ENCODE results near the gene C19orf67. TPM values are rescaled to one million over a fixed set of nuclear protein-coding genes. Genes with fewer than 3 reads are reported as not detected.

The C19orf67 gene
- total RNA-seq, 2 donors from 2014 or later, result not detected

DNA sequence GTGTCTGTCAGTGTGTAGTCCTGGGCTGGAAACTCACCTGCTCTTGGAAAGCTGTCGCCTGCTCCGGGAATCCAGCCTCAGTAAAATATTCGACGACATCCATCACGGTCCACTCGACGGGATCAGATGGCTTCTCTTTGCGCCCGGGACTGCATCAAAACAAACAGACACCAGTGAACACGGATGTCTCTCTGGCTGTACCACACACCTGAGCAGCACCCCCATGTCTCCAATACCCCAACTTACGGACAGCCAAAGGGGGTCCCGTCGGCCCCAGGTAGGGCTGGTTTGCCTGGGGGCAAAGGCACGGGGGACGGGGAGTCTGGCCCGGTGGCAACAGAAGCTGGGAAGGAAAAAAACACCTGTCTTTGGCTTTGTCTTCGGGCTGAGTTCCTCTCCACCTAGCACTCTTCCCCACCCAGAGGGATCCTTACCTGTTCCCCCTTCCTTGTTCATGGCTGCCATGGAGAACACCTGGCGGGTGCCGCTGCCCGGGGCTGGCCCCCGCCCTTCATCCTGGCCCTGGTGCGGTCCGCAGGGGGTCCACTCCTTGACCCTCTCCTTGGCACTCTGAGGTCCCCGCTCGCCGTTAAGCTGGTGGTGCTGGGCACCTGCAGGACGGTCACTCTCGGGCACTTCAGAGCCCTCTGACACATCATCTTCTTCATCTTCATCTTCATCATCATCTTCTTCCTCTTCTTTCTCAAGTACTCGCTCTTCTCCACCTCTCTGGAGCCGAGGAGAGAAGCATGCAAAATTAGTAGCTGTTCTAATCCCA lies 3.2 kb upstream of the C19orf67 start:
- Histone ChIP-seq H3K27ac (peak overlapping the region in 2 of 4 donors; percentile 25 to 60), H3K4me1 (peaks cover 28% of the 10 kb centered on the region), H3K36me3 (replicated peaks in 1 of 2; ENCODE audit: insufficient read depth in 1 of 2, low read depth in 2 of 2) (no peaks in the 10 kb centered on the region), H3K27me3 (no peaks in the 10 kb centered on the region), H3K4me3 (no peak overlapping the region), H3K9me3 (no peaks in the 10 kb centered on the region)
- intact Hi-C loops (cut with DNase I), result loop anchor here (10.0 kb wide), 1 partner anchor 46 kb away; the partner anchor contains the start of gene ASF1B
- DNase-seq (no peak), ATAC-seq (no peak)
- 88 to 90% methylated on average over 28 of the region's 30 CpGs for WGBS, 2 donors
- no peak for TF ChIP-seq POLR2A (IDR thresholded peaks at IDR 0.05)
- TF ChIP-seq, protein P1, sequence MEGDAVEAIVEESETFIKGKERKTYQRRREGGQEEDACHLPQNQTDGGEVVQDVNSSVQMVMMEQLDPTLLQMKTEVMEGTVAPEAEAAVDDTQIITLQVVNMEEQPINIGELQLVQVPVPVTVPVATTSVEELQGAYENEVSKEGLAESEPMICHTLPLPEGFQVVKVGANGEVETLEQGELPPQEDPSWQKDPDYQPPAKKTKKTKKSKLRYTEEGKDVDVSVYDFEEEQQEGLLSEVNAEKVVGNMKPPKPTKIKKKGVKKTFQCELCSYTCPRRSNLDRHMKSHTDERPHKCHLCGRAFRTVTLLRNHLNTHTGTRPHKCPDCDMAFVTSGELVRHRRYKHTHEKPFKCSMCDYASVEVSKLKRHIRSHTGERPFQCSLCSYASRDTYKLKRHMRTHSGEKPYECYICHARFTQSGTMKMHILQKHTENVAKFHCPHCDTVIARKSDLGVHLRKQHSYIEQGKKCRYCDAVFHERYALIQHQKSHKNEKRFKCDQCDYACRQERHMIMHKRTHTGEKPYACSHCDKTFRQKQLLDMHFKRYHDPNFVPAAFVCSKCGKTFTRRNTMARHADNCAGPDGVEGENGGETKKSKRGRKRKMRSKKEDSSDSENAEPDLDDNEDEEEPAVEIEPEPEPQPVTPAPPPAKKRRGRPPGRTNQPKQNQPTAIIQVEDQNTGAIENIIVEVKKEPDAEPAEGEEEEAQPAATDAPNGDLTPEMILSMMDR (IDR thresholded peaks at IDR 0.05), result no peak

DNA sequence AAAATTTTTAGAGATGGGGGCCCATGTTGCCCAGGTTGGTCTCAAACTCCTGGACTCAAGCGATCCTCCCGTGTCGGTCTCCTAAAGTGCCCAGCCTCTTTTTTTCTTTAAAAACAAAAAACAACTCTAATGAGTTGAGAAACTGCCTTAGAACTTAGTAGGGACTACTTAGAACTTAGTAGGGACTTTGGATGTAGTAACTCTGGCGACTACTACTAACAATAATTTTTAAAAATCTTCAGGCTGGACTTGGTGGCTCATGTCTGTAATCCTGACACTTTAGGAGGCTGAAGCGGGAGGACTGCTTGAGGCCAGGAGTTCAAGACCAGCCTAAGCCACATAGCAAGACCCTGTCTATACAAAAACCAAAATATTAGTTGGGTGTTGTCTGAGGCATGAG lies 515 bp upstream of the C19orf67 start:
- no peak for ATAC-seq
- DNase-seq, result no peak
- Histone ChIP-seq H3K27me3 (no peaks in the 10 kb centered on the region), H3K36me3 (replicated peaks in 1 of 2; ENCODE audit: insufficient read depth in 1 of 2, low read depth in 2 of 2) (no peaks in the 10 kb centered on the region), H3K27ac (no peak overlapping the region), H3K4me1 (peaks cover 35% of the 10 kb centered on the region), H3K9me3 (no peaks in the 10 kb centered on the region), H3K4me3 (no peak overlapping the region)
- TF ChIP-seq, protein P1 (IDR thresholded peaks at IDR 0.05), result no peak
- no peak for TF ChIP-seq POLR2A (IDR thresholded peaks at IDR 0.05)
- 84 to 85% methylated on average over 5 of the region's 5 CpGs for WGBS, 2 donors
- intact Hi-C loops (cut with DNase I), result loop anchor here (10.0 kb wide), 1 partner anchor 49 kb away; the partner anchor contains the start of gene ASF1B

- Histone ChIP-seq H3K9me3 (no peaks in the 10 kb centered on the region), H3K4me3 (peak overlapping the region in 1 of 2 donors; percentile 70), H3K4me1 (peaks cover 34% of the 10 kb centered on the region), H3K27ac (peak overlapping the region in 3 of 4 donors; percentile 92 to 96 (median 94)), H3K27me3 (no peaks in the 10 kb centered on the region), H3K36me3 (replicated peaks in 1 of 2; ENCODE audit: insufficient read depth in 1 of 2, low read depth in 2 of 2) (no peaks in the 10 kb centered on the region)
- 0 to 25% methylated on average over 1 of the region's 1 CpG for WGBS, 2 donors
- no peak for ATAC-seq
- intact Hi-C loops (cut with DNase I), result loop anchor here (10.0 kb wide), 1 partner anchor 52 kb away; the partner anchor contains the start of gene ASF1B
- TF ChIP-seq, protein P1 (IDR thresholded peaks at IDR 0.05), result no peak
- no peak for TF ChIP-seq POLR2A (IDR thresholded peaks at IDR 0.05)
- DNase-seq, result no peak
Observed at GRCh38 chr19:14082675-14082960, 3.0 kb downstream of the C19orf67 start.

DNA sequence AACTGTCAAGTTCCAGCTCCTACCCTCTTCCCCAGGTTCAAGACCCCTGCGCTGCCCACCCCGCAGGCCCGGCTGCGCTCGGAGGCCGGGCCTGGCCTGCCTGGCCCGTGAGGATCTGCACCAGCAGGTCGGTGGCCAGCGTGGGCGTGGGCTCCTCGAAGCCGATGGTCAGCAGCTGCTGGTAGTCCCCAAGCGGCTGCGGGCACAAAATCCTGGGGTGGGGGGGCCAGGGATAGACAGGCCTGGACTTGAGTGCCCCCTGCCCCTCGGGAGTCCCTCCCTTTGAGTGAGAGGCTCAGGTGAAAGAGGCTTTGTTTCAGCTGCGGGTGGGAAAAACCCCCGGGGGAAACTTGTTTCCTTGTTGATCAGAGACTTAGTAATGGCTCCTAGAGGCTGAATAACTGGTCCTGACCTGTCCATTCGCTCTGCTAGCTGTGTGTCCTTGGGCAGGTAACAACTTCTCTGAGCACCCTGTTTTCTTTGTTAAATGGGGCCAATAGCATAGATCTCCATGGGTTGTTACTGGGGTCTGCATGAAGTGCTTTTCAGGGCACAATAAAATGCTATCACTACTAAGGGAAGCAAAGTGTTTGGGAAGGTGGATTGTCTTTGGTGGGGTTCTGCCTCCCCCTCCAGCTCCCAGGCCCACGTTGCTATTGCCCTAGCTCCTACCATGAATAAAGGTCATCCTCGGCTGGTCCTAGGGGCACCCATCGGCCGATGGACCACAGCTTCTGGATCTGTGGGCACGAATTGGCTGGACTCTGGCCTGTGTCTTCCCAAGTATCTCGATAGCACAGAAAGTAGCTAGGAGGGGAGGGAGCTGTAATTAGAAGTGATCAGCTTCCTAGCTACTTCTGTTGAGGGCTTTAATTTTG lies 3.5 kb downstream of the C19orf67 start:
- Histone ChIP-seq H3K4me1 (peaks cover 34% of the 10 kb centered on the region), H3K4me3 (peak overlapping the region; percentile 63 to 70), H3K36me3 (replicated peaks in 1 of 2; ENCODE audit: insufficient read depth in 1 of 2, low read depth in 2 of 2) (no peaks in the 10 kb centered on the region), H3K27me3 (no peaks in the 10 kb centered on the region), H3K9me3 (no peaks in the 10 kb centered on the region), H3K27ac (peak overlapping the region; percentile 79 to 96 (median 93))
- TF ChIP-seq, protein P1 (IDR thresholded peaks at IDR 0.05), result no peak
- TF ChIP-seq POLR2A (IDR thresholded peaks at IDR 0.05), result peak in 1 of 3 donors; percentile 8
- ATAC-seq (peak; percentile 25), DNase-seq (peak; percentile 52 to 67 (median 61))
- WGBS, 2 donors, result 7 to 28% methylated on average over 7 to 24 of the region's 24 CpGs
- intact Hi-C loops (cut with DNase I), result loop anchor here (10.0 kb wide), 1 partner anchor 53 kb away; the partner anchor contains the start of gene ASF1B

All from body of pancreas (tissue), 4 donors.